Endothelial cell of umbilical vein (primary cell): ENCODE data around the gene MMADHC. TPM values are rescaled to one million over a fixed set of nuclear protein-coding genes. Genes with fewer than 3 reads are reported as not detected.

ENCODE experiments used
- Bru-seq: library from RNA; stranded (reverse); fragments of 400-500 nt; gene quantifications from one replicate; lab custom pipeline; 2021; lab: Mats Ljungman, UMichigan
- BruChase-seq, 2 experiments: library from RNA; stranded (reverse); fragments of 400-500 nt; gene quantifications; one replicate each; lab custom pipeline; 2021; lab: Mats Ljungman, UMichigan
- BruUV-seq: library from RNA; stranded (reverse); fragments of 400-500 nt; replicated peaks from 2 replicates; lab custom pipeline; 2021; lab: Mats Ljungman, UMichigan
- CTCF ChIA-PET: fragments of 300-600, 350-600 bp; sonication (Branson Sonifier 250); formaldehyde crosslinking; loops from one replicate; lab custom pipeline; 2021; ENCODE audit warnings: antibody characterized with exemption, inconsistent platforms; lab: Charles Lee
- POLR2A ChIA-PET: fragments of 300-600, 350-600 bp; sonication (Branson Sonifier 250); formaldehyde crosslinking; loops from one replicate; lab custom pipeline; 2021; ENCODE audit warnings: antibody characterized with exemption, inconsistent platforms; lab: Charles Lee
- DNase-seq: peaks from one replicate; pipeline ENCODE4 v3.0.0-alpha.2; 2011; ENCODE audit warnings: low read depth, low spot score
- FAIRE-seq: peaks from 2 replicates; lab custom pipeline; 2011; peaks lifted over from hg19 to GRCh38; lab: Jason Lieb, UNC
- H2AFZ ChIP-seq: 2 replicates; pipeline ENCODE4 v1.6.0; 2012; ENCODE audit warnings: low read depth, low read length, control low read depth, inconsistent platforms
- H3K27ac ChIP-seq: 2 replicates; pipeline ENCODE4 v1.5.1; 2011; ENCODE audit warnings: low read depth, mild to moderate bottlenecking, control low read depth, low read length, moderate library complexity; ENCODE audit not compliant: insufficient read depth
- H3K27me3 ChIP-seq, 2 experiments: 2 replicates each; pipeline versions ENCODE4 v1.6.0 to v1.6.1; 2011; ENCODE audit warnings: low read length in 2 of 2, mixed read lengths in 1 of 2; ENCODE audit not compliant: control insufficient read depth in 2 of 2, insufficient read depth in 2 of 2
- H3K36me3 ChIP-seq, 2 experiments: 2 replicates in 1 of 2; 3 replicates in 1 of 2; pipeline ENCODE4 v1.5.1; 2011; ENCODE audit warnings: low read length in 2 of 2, mild to moderate bottlenecking in 1 of 2, moderate library complexity in 1 of 2; ENCODE audit not compliant: control insufficient read depth in 2 of 2, insufficient read depth in 2 of 2; ENCODE audit errors: extremely low read depth in 1 of 2
- H3K4me1 ChIP-seq: 3 replicates; pipeline ENCODE4 v1.5.1; 2011; ENCODE audit warnings: mild to moderate bottlenecking, low read length; ENCODE audit not compliant: control insufficient read depth, insufficient read depth; ENCODE audit errors: extremely low read depth
- H3K4me2 ChIP-seq: 2 replicates; pipeline ENCODE4 v1.6.1; 2011; ENCODE audit warnings: low read length, control low read depth, mixed read lengths; ENCODE audit not compliant: insufficient read depth
- H3K4me3 ChIP-seq, 3 experiments: fragments of 200-600 bp in 1 of 3; sonication (generic), shearing (Covaris generic) in 1 of 3; replicated peaks in 1 of 3; 2 replicates each; pipeline ENCODE4 v1.5.1; 2011 to 2016; ENCODE audit warnings: control low read depth in 3 of 3, low read length in 3 of 3, mild to moderate bottlenecking in 2 of 3, inconsistent platforms in 1 of 3, low read depth in 1 of 3, moderate library complexity in 1 of 3; ENCODE audit not compliant: insufficient read depth in 1 of 3
- H3K79me2 ChIP-seq: 2 replicates; pipeline ENCODE4 v1.6.0; 2012; ENCODE audit warnings: low read length, inconsistent platforms; ENCODE audit not compliant: control insufficient read depth, insufficient read depth
- H3K9ac ChIP-seq: replicated peaks from 2 replicates; pipeline ENCODE3; 2011; ENCODE audit warnings: low read length, control low read depth; ENCODE audit not compliant: insufficient read depth; ENCODE audit errors: extremely low read depth
- H3K9me1 ChIP-seq: replicated peaks from 3 replicates; pipeline ENCODE4 v1.6.0; 2011; ENCODE audit warnings: mild to moderate bottlenecking, low read length; ENCODE audit not compliant: control insufficient read depth, insufficient read depth; ENCODE audit errors: extremely low read depth
- H3K9me3 ChIP-seq: replicated peaks from 2 replicates; pipeline ENCODE4 v1.5.1; 2012; ENCODE audit warnings: low read length, inconsistent platforms; ENCODE audit not compliant: control insufficient read depth, insufficient read depth
- H4K20me1 ChIP-seq: replicated peaks from 2 replicates; pipeline ENCODE3; 2011; ENCODE audit warnings: mild to moderate bottlenecking, low read length; ENCODE audit not compliant: control insufficient read depth, insufficient read depth; ENCODE audit errors: extremely low read depth
- EZH2 ChIP-seq: IDR thresholded peaks from 2 replicates; pipeline ENCODE4 v1.6.1; 2012; ENCODE audit warnings: borderline replicate concordance, low read depth, mild to moderate bottlenecking, moderate library complexity, low read length, inconsistent platforms; ENCODE audit not compliant: severe bottlenecking
- POLR2A ChIP-seq: IDR thresholded peaks from 2 replicates; pipeline ENCODE4 v1.6.1; 2012; ENCODE audit warnings: low read depth, mild to moderate bottlenecking, control low read depth, low read length
- POLR2AphosphoS5 ChIP-seq: IDR thresholded peaks from 2 replicates; pipeline ENCODE4 v1.6.1; 2012; ENCODE audit warnings: low read depth, mild to moderate bottlenecking, control low read depth, low read length, moderate library complexity; ENCODE audit not compliant: insufficient read depth
- dilution Hi-C: fragments of 300-500 bp; cut with MboI; formaldehyde crosslinking; loops from one replicate; pipeline ENCODE4 v1.15.0; 2019; ENCODE audit warnings: low sequenced_read_pairs; ENCODE audit not compliant: extremely low pct_ligation_motif_present
- intact Hi-C: fragments of 100-400 bp; cut with micrococcal nuclease; formaldehyde crosslinking; loops from one replicate; pipeline ENCODE4 v1.10.0; 2022
- long read RNA-seq: library from polyadenylated mRNA; stranded (forward); transcript quantifications from one replicate; pipeline ENCODE4 v2.0.0, GENCODE V29; 2021
- polyA minus RNA-seq, 3 experiments: library from RNA; depleted of rRNA, polyadenylated mRNA; stranded (reverse); fragments of >200 nt; gene quantifications; 1 replicate in 1 of 3; 2 replicates in 2 of 3; pipeline ENCODE4 v1.2.3, GENCODE V29; 2011
- polyA plus RNA-seq, 4 experiments: library from polyadenylated mRNA; depleted of rRNA in 3 of 4; stranded (reverse) in 3 of 4; unstranded in 1 of 4; fragments of >200 nt; gene quantifications; 2 replicates each; pipeline versions ENCODE4 v1.2.1 to v1.2.3, GENCODE V29; 2011 to 2012; ENCODE audit warnings: missing spikeins in 1 of 4
- total RNA-seq: library from RNA; stranded (reverse); gene quantifications from 2 replicates; pipeline ENCODE4 v1.2.3, GENCODE V29; 2021
- TF ChIP-seq, protein P1 (sequence below): IDR thresholded peaks from 2 replicates; pipeline ENCODE4 v1.6.1; 2011; ENCODE audit not compliant: insufficient read depth, insufficient read length

The MMADHC gene
- total RNA-seq (115 and 119 TPM in 2 replicates), polyA plus RNA-seq (40.0 and 53.4 TPM in 2 replicates), polyA minus RNA-seq (75.8 and 86.1 TPM in 2 replicates), Bru-seq, nascent RNA (percentile 97 among the genes with signal in this experiment), BruChase-seq, experiment 1, labeled RNA remaining after a 6-hour chase (percentile 96 among the genes with signal in this experiment), BruChase-seq, experiment 2, labeled RNA remaining after a 2-hour chase (percentile 93 among the genes with signal in this experiment)
- polyA plus RNA-seq (2011; cell fraction: cytosol; rRNA removed), result 72.5 and 75.3 TPM in 2 replicates
- 41.4 and 52.2 TPM in 2 replicates for polyA plus RNA-seq (2011; cell fraction: nucleus; rRNA removed)
- 124 and 189 TPM in 2 replicates for polyA plus RNA-seq (2012)
- polyA minus RNA-seq (2011; cell fraction: cytosol; rRNA and poly(A)+ RNA removed), result 40.4 TPM
- 48.0 and 54.8 TPM in 2 replicates for polyA minus RNA-seq (2011; cell fraction: nucleus; rRNA and poly(A)+ RNA removed)
- long read RNA-seq, transcript MMADHC-201 (8 exons, 1,436 nt), result major isoform, 237 of 289 reads
- long read RNA-seq, transcript MMADHC-203 (7 exons, 1,726 nt), result minor isoform, 35 of 289 reads
- long read RNA-seq, partial matches to known transcripts, result 6 of 289 reads
- long read RNA-seq, other reads (novel, unspliced or antisense), result 11 of 289 reads

DNA sequence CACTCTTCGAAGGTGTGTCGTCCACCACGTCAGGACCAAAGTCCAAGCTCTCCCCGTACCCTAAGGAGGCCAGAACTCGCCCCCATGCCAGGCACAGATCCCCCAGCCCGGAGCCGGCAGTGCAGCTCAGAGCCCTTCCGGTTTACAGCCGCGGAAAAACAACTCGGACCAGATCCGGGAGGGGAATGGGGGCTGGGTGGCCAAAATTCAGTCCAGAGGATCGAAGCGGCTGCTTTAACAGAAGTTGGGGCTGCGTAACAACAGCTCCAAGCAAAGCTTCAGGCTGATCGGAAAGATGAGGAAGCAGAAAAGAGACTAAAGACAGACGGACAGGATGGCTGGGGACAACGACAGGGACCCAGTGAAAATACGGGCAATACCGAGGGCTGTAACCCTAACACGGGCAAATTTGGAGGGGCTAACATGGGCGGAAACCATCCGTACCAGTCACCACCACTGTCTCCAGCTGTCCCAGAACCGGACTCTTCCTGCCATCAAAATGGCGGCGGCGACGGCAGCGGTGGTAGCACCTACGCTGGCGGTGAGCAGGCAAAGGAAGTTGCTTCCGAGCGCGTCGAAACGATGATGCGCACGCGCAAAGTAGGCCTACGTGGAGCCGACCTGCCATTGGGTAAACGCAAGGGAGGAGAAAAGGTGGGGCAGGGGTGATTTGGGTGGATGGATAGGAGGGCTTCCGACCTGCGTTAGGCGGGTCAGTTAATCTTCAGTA is at the start of gene MMADHC:
MMADHC (minus strand) TSS at position 556 of the 730 bp plus-strand sequence. CDS start 678 bp downstream, outside the sequence.
- POLR2A ChIA-PET, result interaction anchor here (0.6 to 1.1 kb wide), 2 partner anchors 575 to 899 kb away, joined by 3 read pairs; no protein-coding TSS in a partner anchor
- H2AFZ ChIP-seq, result peak within 1 kb of the TSS; percentile 83
- TSS peak; percentile 57 for BruUV-seq
- peak; percentile 95 for TF ChIP-seq POLR2A
- no peak for TF ChIP-seq EZH2
- TF ChIP-seq, protein P1, sequence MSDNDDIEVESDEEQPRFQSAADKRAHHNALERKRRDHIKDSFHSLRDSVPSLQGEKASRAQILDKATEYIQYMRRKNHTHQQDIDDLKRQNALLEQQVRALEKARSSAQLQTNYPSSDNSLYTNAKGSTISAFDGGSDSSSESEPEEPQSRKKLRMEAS, result peak; percentile 20
- peak; percentile 96 for TF ChIP-seq POLR2AphosphoS5
- peak within 1 kb of the TSS; percentile 96 for H3K4me2 ChIP-seq
- peak within 1 kb of the TSS; percentile 46 to 92 (median 66) for H3K4me3 ChIP-seq
- peak within 1 kb of the TSS; percentile 89 for H3K27ac ChIP-seq
- H3K9me3 ChIP-seq, result no peaks in the 10 kb centered on the region
- H4K20me1 ChIP-seq, result no peaks in the 10 kb centered on the region
- CTCF ChIA-PET, result interaction anchor here (0.9 to 1.9 kb wide), 6 partner anchors 10 to 1651 kb away, joined by 3 to 9 read pairs (median 4); no protein-coding TSS in a partner anchor
- no peaks in the 10 kb centered on the region for H3K9me1 ChIP-seq
- H3K4me1 ChIP-seq, result peaks cover 24% of the 10 kb centered on the region
- peak within 1 kb of the TSS; percentile 96 for H3K9ac ChIP-seq
- DNase-seq (peak; percentile 94), FAIRE-seq (peak; percentile 86)
- peaks cover 0 to 9% of the 10 kb centered on the region in 2 experiments for H3K36me3 ChIP-seq
- no peaks in the 10 kb centered on the region for H3K27me3 ChIP-seq
- H3K79me2 ChIP-seq, result peaks cover 49% of the 10 kb centered on the region
- dilution Hi-C loops (no loop called here), intact Hi-C loops (loop anchor here (1.0 kb wide), 1 partner anchor 900 kb away; the partner anchor contains the start of gene RND3)
